Endothelial cell of umbilical vein (primary cell): ENCODE results near the gene EEIG1. TPM values are rescaled to one million over a fixed set of nuclear protein-coding genes. Genes with fewer than 3 reads are reported as not detected.

Source experiments
- BruUV-seq: library from RNA; stranded (reverse); fragments of 400-500 nt; replicated peaks from 2 replicates; lab custom pipeline; 2021; lab: Mats Ljungman, UMichigan
- CTCF ChIA-PET: fragments of 300-600, 350-600 bp; sonication (Branson Sonifier 250); formaldehyde crosslinking; loops from one replicate; lab custom pipeline; 2021; ENCODE audit warnings: antibody characterized with exemption, inconsistent platforms; lab: Charles Lee
- POLR2A ChIA-PET: fragments of 300-600, 350-600 bp; sonication (Branson Sonifier 250); formaldehyde crosslinking; loops from one replicate; lab custom pipeline; 2021; ENCODE audit warnings: antibody characterized with exemption, inconsistent platforms; lab: Charles Lee
- DNase-seq: peaks from one replicate; pipeline ENCODE4 v3.0.0-alpha.2; 2011; ENCODE audit warnings: low read depth, low spot score
- FAIRE-seq: peaks from 2 replicates; lab custom pipeline; 2011; peaks lifted over from hg19 to GRCh38; lab: Jason Lieb, UNC
- H2AFZ ChIP-seq: 2 replicates; pipeline ENCODE4 v1.6.0; 2012; ENCODE audit warnings: low read depth, low read length, control low read depth, inconsistent platforms
- H3K27ac ChIP-seq: 2 replicates; pipeline ENCODE4 v1.5.1; 2011; ENCODE audit warnings: low read depth, mild to moderate bottlenecking, control low read depth, low read length, moderate library complexity; ENCODE audit not compliant: insufficient read depth
- H3K27me3 ChIP-seq, 2 experiments: 2 replicates each; pipeline versions ENCODE4 v1.6.0 to v1.6.1; 2011; ENCODE audit warnings: low read length in 2 of 2, mixed read lengths in 1 of 2; ENCODE audit not compliant: control insufficient read depth in 2 of 2, insufficient read depth in 2 of 2
- H3K36me3 ChIP-seq, 2 experiments: 2 replicates in 1 of 2; 3 replicates in 1 of 2; pipeline ENCODE4 v1.5.1; 2011; ENCODE audit warnings: low read length in 2 of 2, mild to moderate bottlenecking in 1 of 2, moderate library complexity in 1 of 2; ENCODE audit not compliant: control insufficient read depth in 2 of 2, insufficient read depth in 2 of 2; ENCODE audit errors: extremely low read depth in 1 of 2
- H3K4me1 ChIP-seq: 3 replicates; pipeline ENCODE4 v1.5.1; 2011; ENCODE audit warnings: mild to moderate bottlenecking, low read length; ENCODE audit not compliant: control insufficient read depth, insufficient read depth; ENCODE audit errors: extremely low read depth
- H3K4me2 ChIP-seq: 2 replicates; pipeline ENCODE4 v1.6.1; 2011; ENCODE audit warnings: low read length, control low read depth, mixed read lengths; ENCODE audit not compliant: insufficient read depth
- H3K4me3 ChIP-seq, 3 experiments: fragments of 200-600 bp in 1 of 3; sonication (generic), shearing (Covaris generic) in 1 of 3; replicated peaks in 1 of 3; 2 replicates each; pipeline ENCODE4 v1.5.1; 2011 to 2016; ENCODE audit warnings: control low read depth in 3 of 3, low read length in 3 of 3, mild to moderate bottlenecking in 2 of 3, inconsistent platforms in 1 of 3, low read depth in 1 of 3, moderate library complexity in 1 of 3; ENCODE audit not compliant: insufficient read depth in 1 of 3
- H3K79me2 ChIP-seq: 2 replicates; pipeline ENCODE4 v1.6.0; 2012; ENCODE audit warnings: low read length, inconsistent platforms; ENCODE audit not compliant: control insufficient read depth, insufficient read depth
- H3K9ac ChIP-seq: replicated peaks from 2 replicates; pipeline ENCODE3; 2011; ENCODE audit warnings: low read length, control low read depth; ENCODE audit not compliant: insufficient read depth; ENCODE audit errors: extremely low read depth
- H3K9me1 ChIP-seq: replicated peaks from 3 replicates; pipeline ENCODE4 v1.6.0; 2011; ENCODE audit warnings: mild to moderate bottlenecking, low read length; ENCODE audit not compliant: control insufficient read depth, insufficient read depth; ENCODE audit errors: extremely low read depth
- H3K9me3 ChIP-seq: replicated peaks from 2 replicates; pipeline ENCODE4 v1.5.1; 2012; ENCODE audit warnings: low read length, inconsistent platforms; ENCODE audit not compliant: control insufficient read depth, insufficient read depth
- H4K20me1 ChIP-seq: replicated peaks from 2 replicates; pipeline ENCODE3; 2011; ENCODE audit warnings: mild to moderate bottlenecking, low read length; ENCODE audit not compliant: control insufficient read depth, insufficient read depth; ENCODE audit errors: extremely low read depth
- EZH2 ChIP-seq: IDR thresholded peaks from 2 replicates; pipeline ENCODE4 v1.6.1; 2012; ENCODE audit warnings: borderline replicate concordance, low read depth, mild to moderate bottlenecking, moderate library complexity, low read length, inconsistent platforms; ENCODE audit not compliant: severe bottlenecking
- FOS ChIP-seq: IDR thresholded peaks from 2 replicates; pipeline ENCODE4 v1.6.1; 2011; ENCODE audit warnings: mild to moderate bottlenecking, low read length, moderate library complexity, borderline replicate concordance; ENCODE audit not compliant: insufficient read depth
- GATA2 ChIP-seq: IDR thresholded peaks from 2 replicates; pipeline ENCODE4 v1.7.0; 2011; ENCODE audit warnings: low read depth, mild to moderate bottlenecking, moderate library complexity, mixed read lengths, low read length; ENCODE audit not compliant: insufficient read length, insufficient read depth
- JUN ChIP-seq: IDR thresholded peaks from 2 replicates; pipeline ENCODE4 v1.6.1; 2011; ENCODE audit warnings: borderline replicate concordance, low read depth; ENCODE audit not compliant: insufficient read length, insufficient read depth
- MYC ChIP-seq: IDR thresholded peaks from one replicate; pipeline ENCODE4 v1.6.1; 2011; ENCODE audit warnings: mild to moderate bottlenecking, low read depth, low read length
- POLR2A ChIP-seq: IDR thresholded peaks from 2 replicates; pipeline ENCODE4 v1.6.1; 2012; ENCODE audit warnings: low read depth, mild to moderate bottlenecking, control low read depth, low read length
- POLR2AphosphoS5 ChIP-seq: IDR thresholded peaks from 2 replicates; pipeline ENCODE4 v1.6.1; 2012; ENCODE audit warnings: low read depth, mild to moderate bottlenecking, control low read depth, low read length, moderate library complexity; ENCODE audit not compliant: insufficient read depth
- dilution Hi-C: fragments of 300-500 bp; cut with MboI; formaldehyde crosslinking; loops from one replicate; pipeline ENCODE4 v1.15.0; 2019; ENCODE audit warnings: low sequenced_read_pairs; ENCODE audit not compliant: extremely low pct_ligation_motif_present
- intact Hi-C: fragments of 100-400 bp; cut with micrococcal nuclease; formaldehyde crosslinking; loops from one replicate; pipeline ENCODE4 v1.10.0; 2022
- polyA plus RNA-seq, 4 experiments: library from polyadenylated mRNA; depleted of rRNA in 3 of 4; stranded (reverse) in 3 of 4; unstranded in 1 of 4; fragments of >200 nt; gene quantifications; 2 replicates each; pipeline versions ENCODE4 v1.2.1 to v1.2.3, GENCODE V29; 2011 to 2012; ENCODE audit warnings: missing spikeins in 1 of 4
- total RNA-seq: library from RNA; stranded (reverse); gene quantifications from 2 replicates; pipeline ENCODE4 v1.2.3, GENCODE V29; 2021
- TF ChIP-seq, protein P1 (sequence below): IDR thresholded peaks from 2 replicates; pipeline ENCODE4 v1.6.1; 2011; ENCODE audit not compliant: insufficient read depth, insufficient read length
- TF ChIP-seq, protein P2 (sequence below), 2 donors: IDR thresholded peaks; 1 replicate in 1 of 2; 2 replicates in 1 of 2; pipeline ENCODE4 v1.5.1; 2011; ENCODE audit warnings: low read length in 2 of 2, mild to moderate bottlenecking in 2 of 2, moderate library complexity in 2 of 2, control low read depth in 1 of 2, inconsistent platforms in 1 of 2, low read depth in 1 of 2; ENCODE audit not compliant: insufficient read depth in 1 of 2; ENCODE audit errors: extremely low read depth in 1 of 2

The EEIG1 gene
- total and polyA plus RNA-seq, 2 donors (not counting 3 experiments of a cell fraction or from before 2014, with no cell fraction given) = 8.4 to 19.0 TPM

- peaks cover 14% of the 10 kb centered on the region for H3K4me1 ChIP-seq
- H3K9me1 ChIP-seq = no peaks in the 10 kb centered on the region
- no peak overlapping the region for H3K9ac ChIP-seq
- no peaks in the 10 kb centered on the region for H3K36me3 ChIP-seq
- DNase-seq = no peak
- no peak overlapping the region for H2AFZ ChIP-seq
- H3K27me3 ChIP-seq = no peaks in the 10 kb centered on the region
- BruUV-seq = no TSS peak
- peaks cover 5% of the 10 kb centered on the region for H3K79me2 ChIP-seq
- no peaks in the 10 kb centered on the region for H3K9me3 ChIP-seq
- no peak overlapping the region for H3K4me2 ChIP-seq
- no peak overlapping the region for H3K27ac ChIP-seq
- POLR2A ChIA-PET = no interaction called here
- CTCF ChIA-PET = interaction anchor here (10.3 kb wide), 1 partner anchor 40 kb away, joined by 71 read pairs; no protein-coding TSS in a partner anchor
- intact Hi-C loops = no loop called here
- no peak for FAIRE-seq
- no peak overlapping the region for H3K4me3 ChIP-seq
- dilution Hi-C loops = no loop called here
- TF ChIP-seq, protein P1, sequence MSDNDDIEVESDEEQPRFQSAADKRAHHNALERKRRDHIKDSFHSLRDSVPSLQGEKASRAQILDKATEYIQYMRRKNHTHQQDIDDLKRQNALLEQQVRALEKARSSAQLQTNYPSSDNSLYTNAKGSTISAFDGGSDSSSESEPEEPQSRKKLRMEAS = no peak
- TF ChIP-seq POLR2AphosphoS5 (no peak), POLR2A (no peak), GATA2 (no peak), MYC (no peak), FOS (no peak), JUN (no peak), EZH2 (no peak)
- TF ChIP-seq, protein P2, sequence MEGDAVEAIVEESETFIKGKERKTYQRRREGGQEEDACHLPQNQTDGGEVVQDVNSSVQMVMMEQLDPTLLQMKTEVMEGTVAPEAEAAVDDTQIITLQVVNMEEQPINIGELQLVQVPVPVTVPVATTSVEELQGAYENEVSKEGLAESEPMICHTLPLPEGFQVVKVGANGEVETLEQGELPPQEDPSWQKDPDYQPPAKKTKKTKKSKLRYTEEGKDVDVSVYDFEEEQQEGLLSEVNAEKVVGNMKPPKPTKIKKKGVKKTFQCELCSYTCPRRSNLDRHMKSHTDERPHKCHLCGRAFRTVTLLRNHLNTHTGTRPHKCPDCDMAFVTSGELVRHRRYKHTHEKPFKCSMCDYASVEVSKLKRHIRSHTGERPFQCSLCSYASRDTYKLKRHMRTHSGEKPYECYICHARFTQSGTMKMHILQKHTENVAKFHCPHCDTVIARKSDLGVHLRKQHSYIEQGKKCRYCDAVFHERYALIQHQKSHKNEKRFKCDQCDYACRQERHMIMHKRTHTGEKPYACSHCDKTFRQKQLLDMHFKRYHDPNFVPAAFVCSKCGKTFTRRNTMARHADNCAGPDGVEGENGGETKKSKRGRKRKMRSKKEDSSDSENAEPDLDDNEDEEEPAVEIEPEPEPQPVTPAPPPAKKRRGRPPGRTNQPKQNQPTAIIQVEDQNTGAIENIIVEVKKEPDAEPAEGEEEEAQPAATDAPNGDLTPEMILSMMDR (IDR thresholded peaks at IDR 0.05; ENCODE audit: extremely low read depth in 1 of 2, insufficient read depth in 1 of 2, low read depth in 1 of 2, low read length in 2 of 2) = no peak
- H4K20me1 ChIP-seq = no peaks in the 10 kb centered on the region
Measured at GRCh38 chr9:127983847-127984289, 3.1 kb upstream of the EEIG1 start.
